DMS 273 (cell line): ENCODE data around the gene APOBEC3G.
"Not testable (repeated sequence)": the region's sequence is repeated elsewhere in the genome, so short reads cannot be mapped to it uniquely, and the experiment has no call there.

Experiments
- DNase-seq: peaks from one replicate; lab custom pipeline; 2025; ENCODE audit not compliant: unreplicated experiment; lab: John Stamatoyannopoulos, UW

The APOBEC3G gene

GRCh38 chr22:39066442-39067276, 10.4 kb upstream of the APOBEC3G start:
- not testable (repeated sequence) for DNase-seq

DNA sequence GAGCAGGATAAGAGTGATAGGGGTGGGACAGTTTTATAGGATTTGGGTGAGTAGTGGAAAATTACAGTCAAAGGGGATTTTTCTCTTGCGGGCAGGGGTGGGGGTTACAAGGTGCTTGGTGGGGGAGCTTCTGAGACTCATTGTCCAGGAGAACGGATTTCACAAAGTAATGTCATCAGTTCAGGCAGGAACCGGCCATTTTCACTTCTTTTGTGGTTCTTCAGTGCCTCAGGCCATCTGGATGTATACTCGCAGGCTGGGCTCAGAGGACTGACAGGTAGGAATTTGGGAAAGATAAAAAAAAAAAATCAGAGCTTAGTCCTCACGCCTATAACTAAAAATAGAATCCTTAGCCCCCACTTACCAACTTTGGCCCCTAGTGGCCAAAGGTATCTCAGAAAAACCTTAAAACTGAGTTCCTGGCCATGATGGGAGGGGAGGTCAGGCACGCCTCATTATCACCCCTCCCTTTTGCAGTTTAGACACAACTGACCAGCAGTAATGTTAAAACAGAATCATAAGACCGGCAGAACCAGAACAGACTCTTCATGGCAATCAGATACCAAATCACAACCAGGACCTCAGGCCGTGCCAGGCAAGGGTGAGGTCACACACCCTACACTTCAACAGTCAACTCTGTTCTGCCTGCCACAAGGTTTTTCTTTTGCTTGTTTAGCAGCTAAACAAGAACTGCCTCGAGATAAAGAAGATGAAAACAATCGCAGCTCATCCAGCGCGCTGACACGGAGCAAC, 8.9 kb upstream of the APOBEC3G start:
- no peak for DNase-seq

- no peak for DNase-seq
These were observed 6.9 kb upstream of the APOBEC3G start for GRCh38 chr22:39070186-39070585.

- not testable (repeated sequence) for DNase-seq
These were observed 4.5 kb upstream of the APOBEC3G start for GRCh38 chr22:39072581-39072981.

DNA sequence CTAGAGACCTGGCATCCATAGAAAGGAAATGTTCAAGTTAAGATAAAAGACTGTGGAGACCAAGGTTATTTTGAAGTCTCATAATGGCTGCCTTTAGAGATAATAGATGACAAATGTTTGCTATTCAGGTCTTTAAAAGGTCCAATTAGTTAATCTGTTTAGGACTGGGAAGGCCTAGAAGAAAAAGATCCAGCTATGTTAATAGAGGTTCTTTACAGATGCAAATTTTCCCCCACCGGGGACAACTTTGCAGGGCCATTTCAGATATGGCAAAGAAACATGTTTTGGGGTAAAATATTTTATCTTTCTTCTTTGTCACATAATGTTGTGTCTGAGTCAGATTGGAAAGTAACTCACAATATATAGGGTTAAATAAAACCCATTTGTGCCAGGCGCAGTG, 3.1 kb upstream of the APOBEC3G start:
- DNase-seq, result no peak

DNA sequence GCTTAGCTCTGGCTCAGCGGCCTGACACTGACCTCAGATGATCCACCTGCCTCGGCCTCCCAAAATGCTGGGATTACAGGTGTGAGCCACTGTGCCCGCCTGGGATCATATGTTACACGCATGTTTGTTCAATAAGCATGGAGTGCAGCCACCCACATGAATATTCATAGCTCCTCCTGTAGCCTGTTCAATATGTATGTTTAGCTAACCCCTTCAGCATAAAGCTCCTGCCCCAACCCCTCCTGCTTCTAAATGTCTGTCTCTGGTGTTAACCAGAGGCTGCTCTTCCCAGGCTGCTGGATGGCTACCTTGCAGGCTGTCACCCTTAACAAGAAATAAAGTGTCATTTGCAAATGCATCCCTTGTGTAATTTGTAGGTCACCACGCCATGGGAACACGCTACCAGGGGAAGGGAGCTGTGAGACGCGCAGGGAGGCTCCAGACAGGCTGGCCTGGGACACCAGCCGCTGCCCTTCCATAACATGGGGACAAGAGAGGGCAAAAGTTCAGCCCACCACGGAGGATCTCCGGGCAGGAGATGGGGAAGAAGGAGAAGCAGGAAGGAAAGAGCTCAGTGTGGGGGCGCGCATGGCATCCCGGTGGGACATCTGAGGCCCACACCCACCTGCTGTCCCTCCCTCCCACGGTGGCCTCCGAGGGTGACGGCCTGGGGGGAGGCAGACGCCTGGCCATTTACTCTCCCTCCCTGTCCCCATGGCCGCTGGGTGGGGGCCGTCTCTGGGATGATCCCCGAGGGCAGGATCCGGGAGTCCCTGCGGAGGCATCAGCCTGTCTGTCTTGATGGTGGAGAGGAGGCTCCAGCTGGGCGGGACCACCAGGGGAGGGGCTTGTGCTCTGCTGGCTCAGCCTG, 685 bp upstream of the APOBEC3G start:
- DNase-seq, result not testable (repeated sequence)

GRCh38 chr22:39077912-39078311, 837 bp downstream of the APOBEC3G start:
- DNase-seq, result not testable (repeated sequence)

DNA sequence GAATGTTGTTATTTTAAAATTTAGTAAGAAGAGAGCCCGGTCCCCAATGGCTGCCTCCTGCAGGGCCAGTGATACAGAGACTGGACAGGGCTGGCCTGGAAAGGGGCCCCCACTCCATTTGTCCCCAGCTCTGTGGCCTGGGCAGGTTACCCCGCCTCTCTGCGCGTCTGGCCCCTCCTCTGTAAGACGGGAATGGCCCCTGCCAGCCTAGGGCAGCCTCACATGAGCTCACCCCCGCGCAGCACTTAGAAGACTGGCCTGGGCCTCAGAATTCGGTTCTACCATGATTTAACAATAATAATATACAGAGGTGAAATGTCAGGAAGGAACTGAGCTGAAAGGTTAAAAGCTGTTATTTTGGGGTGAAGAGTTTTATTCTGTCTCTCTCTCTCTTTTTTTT, 1.3 kb downstream of the APOBEC3G start:
- DNase-seq, result no peak

DNA sequence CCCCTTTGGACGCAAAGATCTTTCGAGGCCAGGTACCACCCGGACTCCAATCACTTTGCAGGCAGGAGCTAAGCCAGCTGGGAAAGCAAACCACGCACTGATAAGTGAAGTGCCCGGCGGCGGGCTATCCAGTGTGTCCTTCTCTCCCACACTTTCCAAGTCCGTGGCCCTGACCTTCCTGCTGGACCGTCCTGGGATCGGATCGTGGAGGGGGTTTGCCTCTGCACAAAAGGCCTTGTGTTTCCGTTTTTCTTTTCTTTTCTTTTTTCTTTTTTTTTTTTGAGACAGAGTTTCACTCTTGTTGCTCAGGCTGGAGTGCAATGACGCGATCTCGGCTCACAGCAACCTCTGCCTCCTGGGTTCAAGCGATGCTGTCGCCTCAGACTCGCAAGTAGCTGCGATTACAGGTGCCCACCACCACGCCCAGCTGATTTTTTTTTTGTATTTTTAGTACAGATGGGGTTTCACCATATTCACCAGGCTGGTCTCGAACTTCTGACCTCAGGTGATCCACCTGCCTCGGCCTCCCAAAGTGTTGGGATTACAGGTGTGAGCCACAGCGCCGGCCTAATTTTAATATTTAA, 2.1 kb downstream of the APOBEC3G start:
- DNase-seq, result not testable (repeated sequence)

- no peak for DNase-seq
These were observed 3.1 kb downstream of the APOBEC3G start for GRCh38 chr22:39080052-39080762.

- DNase-seq, result no peak
These were observed 3.9 kb downstream of the APOBEC3G start for GRCh38 chr22:39081016-39081415.

DNA sequence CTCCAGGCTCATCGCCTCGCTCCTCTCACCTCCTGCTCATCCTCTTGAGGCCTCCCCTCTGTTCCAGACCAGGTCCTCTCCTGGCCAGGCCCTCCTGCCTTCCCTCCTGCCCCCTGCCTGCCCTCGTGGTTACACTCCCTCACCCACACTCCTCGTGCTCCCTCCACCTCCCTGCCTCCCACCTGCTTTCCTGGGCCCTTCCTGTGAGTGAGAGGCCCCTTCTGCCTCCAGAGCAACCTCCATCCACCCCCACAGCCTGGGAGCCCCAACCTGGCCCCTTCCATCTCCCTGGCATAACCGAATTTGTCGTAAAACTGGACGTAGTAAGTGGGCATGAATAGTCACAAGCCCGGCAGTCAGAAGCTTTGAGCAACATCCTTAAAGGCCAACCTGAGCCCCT, 4.5 kb downstream of the APOBEC3G start:
- DNase-seq, result no peak

DNA sequence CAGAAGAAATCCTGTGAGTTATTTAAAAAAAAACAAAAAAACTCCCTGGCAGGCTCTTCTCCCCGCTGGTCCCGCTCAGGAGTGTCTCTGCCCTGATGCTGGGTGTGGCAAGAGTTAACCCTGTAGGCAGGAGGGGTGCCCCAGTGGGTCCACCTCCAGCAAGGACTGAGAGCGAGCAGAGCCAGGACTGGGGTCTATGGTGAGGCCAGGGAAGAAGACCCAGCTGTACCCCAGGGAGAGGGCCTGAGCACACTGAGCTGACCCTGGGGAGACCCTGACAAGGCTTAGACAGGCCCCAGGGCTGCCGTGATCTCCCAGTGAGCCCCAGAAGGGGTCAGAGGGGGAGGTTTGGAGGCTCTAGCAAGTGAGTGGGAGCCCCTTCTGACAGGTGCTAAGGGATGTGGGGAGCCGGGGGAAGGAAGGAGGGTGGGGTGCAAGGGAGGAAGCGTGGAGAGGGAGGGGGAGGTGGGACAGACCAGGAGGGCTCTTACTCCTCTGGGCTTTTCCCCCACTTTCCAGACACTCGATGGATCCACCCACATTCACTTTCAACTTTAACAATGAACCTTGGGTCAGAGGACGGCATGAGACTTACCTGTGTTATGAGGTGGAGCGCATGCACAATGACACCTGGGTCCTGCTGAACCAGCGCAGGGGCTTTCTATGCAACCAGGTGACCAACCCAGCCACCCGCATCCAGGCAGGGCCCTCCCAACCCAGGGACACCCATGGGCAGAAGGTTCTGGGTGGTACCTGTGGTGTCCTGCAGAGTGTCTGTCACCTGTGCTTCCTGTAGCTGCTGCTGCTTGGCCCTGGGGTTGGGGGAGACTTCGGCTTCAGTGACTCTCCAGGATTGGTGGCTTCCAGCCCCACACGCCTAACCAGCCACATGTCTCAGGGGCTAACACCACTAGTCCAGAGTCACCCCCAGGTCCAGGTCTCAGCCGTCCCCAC, 6.4 kb downstream of the APOBEC3G start:
- no peak for DNase-seq

- DNase-seq, result no peak
These were observed 7.6 kb downstream of the APOBEC3G start for GRCh38 chr22:39084666-39085065.

DNA sequence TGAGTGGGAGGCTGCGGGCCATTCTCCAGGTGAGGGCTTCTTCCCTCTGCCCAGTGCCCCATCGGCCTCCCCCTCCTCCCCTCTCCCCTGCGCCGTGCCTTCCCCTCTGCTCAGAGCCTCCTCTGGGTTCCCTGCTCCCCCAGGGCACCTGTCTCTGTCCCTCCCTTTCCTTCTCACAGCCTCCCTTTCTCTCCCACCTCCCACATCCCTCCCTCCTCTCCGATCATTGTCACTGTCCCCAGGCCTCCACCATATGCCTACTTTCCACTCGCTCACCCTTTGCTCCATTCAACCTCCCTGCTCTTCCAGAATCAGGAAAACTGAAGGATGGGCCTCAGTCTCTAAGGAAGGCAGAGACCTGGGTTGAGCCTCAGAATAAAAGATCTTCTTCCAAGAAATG, 10.0 kb downstream of the APOBEC3G start:
- DNase-seq, result no peak

GRCh38 chr22:39087881-39088684, 11.0 kb downstream of the APOBEC3G start:
- DNase-seq, result peak; percentile 7

- DNase-seq, result no peak
These were observed 11.6 kb downstream of the APOBEC3G start for GRCh38 chr22:39088685-39089032.

DNA sequence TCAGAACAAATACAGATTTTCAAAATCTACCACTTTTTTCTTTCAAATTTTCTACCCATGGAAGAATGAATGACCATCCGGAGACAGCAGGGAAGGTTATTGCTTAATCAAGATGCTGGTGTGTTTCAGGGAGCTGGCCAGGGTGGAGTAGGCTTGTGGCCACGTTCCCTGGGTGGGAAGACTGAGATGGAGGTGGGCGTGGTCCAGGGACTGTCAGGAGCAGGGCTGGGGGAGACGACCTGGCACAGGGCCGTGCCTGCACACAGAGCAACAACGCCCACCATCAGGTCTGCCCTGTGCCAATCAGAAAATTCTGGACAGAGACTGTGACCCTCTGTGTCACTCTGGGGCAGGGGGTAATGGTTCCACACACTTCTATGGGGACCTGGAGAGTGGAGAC, 12.9 kb downstream of the APOBEC3G start:
- no peak for DNase-seq
